HG02571 (cell line): ENCODE data around the gene UNC13B.

ENCODE experiments used
- ATAC-seq: cut with Tn5 transposase; IDR thresholded peaks from one replicate; pipeline ENCODE4 v1.9.1; 2021; ENCODE audit warnings: mild to moderate bottlenecking, moderate library complexity; ENCODE audit not compliant: unreplicated experiment

Gene UNC13B

DNA sequence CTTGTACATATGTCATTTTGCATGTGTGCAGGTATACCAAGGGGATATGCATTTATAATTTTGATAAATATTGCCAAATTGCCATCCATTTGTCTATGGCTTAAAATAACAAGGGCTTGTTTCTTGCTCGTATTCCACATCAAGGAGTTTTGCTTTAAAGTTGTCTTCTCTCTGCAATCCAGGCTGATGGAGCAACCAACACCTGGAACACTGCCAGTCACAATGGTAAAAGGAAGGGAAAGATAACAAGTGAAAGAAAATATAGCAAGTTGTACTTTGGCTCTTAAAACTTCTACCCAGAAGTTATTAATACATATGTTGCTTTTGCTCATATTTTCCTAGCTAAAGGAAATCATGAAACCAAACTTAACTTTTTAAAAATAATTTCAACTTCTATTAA is 156.9 kb downstream of the UNC13B start:
- no peak for ATAC-seq

DNA sequence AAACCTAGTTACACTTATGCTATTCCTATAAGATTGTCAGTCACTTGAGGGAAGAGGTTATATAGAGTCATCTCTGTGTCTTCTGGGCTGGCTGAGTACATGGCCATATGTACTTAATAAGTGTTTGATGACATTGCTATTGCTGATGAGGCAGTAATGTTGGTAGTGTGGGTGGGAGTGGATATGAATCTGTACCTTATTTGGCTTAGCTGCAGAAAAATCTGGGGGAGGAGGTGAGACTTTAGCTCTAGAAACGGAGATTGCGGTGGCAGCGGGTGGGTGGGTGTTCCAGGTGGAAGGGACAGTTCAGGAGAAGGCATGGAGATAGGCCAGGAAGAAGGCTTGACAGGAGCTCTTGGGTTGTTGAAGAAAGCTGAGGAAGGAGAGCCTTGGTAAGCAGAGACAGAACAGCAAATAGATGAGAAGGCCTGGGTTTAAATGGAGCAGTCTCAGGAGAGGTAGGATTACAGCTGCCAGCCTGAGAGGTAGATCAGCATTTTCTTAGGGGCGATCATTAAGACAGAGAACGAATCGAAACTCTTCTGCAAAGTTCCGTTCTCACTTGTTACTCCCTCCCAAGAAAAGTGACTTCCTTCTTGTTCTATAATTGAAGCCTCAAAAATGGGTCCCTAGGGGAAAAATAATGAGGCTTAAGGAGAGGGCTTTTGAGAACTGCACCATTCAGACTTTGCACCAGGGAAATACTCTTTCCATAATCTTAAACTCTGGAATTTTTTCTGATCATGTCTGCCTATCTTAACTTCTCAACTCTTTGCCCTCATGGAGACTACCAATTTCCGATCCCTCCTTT is 160.5 kb downstream of the UNC13B start:
- no peak for ATAC-seq

DNA sequence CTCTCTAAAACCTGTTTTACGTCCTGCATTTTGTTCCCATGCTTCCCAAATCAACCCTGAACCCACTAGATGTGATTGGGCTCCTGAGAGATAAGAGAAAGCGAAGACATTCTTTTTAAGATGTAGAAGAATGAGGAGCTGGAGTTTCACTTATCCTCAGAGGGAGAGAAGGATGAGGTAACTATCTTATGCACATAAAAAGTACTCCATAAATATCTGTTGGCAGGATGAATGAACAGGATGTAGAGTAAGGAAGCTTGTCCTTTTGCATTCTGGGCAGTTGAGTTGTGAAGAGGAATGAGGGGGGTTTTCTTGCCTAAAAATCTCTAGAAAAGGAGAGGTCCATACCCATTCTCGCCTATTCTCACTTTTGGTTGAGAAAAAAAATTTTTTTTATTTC is 163.2 kb downstream of the UNC13B start:
- no peak for ATAC-seq

DNA sequence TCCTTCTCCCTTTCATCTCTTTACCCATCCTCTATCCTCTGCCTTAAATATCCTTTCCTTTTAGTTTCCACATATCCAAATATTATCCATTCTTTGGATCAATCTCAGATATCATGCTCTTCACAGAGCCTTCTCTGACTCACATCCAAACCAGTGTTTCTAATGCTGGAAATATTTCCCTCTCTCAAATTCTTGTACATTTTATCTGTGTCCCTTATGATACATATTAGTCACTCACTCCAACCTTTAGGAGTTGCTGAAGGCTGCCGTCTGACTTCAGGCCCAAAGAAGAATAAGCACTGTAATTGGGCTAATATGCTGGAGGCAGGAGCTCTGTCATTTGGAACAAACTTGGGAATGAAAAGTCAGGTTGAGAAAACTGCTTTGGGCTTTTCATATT is 171.7 kb downstream of the UNC13B start:
- no peak for ATAC-seq

DNA sequence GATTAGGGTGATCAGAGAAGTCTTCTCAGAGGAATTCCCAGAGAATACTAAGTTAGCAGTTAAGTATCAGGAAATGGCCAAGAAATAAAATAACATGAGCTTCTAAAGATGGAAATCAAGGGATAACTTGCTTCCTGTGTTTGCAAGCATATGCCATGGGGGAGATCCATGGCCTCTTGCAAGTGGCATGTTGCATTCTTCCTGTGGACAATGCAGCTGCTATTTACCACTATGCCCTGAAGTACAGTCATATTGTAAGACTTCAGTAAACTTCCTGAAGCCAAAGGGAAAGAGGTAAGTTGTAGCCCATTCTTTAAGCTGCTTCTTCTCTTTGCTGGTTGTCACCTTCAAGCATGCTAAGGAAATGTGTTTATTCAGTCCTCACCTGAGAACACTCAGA is 173.4 kb downstream of the UNC13B start:
- ATAC-seq: no peak

DNA sequence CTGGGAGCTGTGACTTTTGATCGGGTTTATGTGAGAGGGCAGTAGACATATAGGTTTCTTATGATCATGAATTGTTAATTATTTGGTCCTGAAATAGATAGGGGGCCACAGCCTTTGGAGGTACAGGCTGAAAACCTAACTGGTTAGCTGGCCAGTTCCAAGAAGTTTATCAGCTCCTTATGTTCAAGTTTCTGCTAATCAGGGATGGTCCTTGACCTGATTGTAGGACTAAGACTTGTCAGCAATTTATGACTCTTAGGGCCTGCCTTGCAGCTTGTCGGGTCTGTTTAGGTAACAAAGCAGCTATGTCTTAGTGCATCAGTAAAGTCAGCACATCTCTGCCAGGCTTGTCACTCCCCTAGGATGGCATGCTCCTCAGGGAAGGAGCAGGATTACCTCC is 176.3 kb downstream of the UNC13B start:
- no peak for ATAC-seq

DNA sequence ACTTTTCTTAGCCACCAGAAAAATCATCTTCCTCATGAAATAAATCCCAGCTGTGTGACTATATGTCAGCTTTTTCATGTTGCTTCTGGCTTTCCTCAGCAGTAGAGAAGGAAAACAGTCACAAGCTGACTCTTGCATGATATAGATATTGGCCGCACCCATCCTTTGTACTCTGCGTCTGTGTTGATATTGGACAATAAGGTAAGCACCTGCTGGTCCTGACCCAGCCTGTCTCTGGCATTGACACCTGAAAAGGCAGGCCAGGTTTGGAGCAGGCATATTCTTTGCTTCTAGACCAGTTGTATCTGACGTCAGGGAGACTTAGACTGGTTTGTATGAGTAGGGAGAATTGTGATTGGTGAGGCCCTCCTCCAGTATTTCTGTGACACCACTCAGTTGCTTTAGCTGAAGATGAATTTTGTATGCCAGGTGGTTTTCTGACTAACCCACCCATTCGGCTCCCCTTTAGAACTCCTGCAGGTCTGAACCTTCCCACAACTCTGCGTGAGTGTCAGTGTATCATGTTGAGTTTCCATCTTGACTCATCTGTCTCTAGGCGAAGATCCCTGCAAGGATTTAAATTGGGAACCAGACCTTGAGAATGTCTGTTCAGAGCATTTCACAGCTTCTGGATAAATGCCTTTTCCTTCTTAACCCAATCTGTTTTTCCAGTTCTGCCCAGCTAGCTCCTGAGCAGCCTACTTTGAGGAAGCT is 176.9 kb downstream of the UNC13B start:
- ATAC-seq: no peak

DNA sequence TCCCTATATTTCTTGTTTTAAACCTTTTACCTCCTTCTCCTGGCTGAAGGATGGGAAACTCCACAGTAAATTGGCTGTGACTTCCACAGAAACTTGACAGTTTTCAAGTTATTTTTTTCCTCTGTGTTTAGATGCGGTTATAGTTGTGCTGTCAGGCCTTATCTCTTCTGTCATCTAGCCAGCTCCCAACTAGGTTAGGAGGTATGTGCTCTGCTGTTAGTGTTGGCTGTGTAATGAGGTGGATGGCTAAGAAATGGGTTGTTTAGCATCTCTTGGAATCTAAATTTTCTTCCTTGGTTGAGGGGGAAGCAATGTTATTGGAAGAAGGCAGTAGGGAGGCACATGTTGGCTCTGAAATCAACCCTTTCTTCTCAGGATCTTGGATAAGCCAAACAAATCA is 178.2 kb downstream of the UNC13B start:
- ATAC-seq: no peak

DNA sequence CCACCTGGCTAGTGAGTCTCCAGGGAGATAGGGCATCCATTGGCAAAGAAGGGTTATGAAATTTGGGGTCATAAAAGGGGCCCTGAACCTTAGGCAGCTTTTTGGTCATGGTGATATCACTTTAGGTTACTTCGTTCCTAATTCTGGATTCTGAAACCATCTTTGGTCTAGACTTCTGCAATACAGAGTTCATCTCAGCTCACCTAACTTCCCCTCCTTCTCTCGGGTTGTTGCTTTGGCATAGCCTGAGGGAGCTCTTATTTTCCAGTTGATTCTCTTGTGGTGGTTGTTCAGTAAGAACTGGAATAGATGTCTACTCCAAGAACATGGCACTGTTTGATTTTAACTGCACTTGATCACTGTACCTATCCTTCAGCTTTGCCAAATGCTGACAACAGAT is 179.2 kb downstream of the UNC13B start:
- no peak for ATAC-seq

DNA sequence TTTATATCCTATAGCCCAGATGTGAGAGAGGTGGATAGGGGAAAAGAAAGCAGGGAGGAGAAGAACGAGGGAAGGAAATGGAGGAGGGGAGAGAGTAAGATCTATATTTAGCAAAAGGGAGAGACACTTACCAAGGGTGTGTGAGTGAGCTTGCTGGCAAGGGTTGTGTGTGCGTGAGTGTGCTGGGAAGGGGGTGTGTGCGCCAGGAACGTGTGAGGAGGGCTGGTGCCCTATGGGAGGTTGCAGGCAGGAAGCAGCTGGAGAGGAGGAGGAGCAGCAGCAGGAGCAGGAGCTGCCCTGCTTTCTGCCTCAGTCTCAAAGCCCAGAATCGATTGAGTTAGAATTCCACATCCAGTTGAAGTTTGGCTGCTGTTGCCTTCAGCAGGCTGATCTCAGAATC is 179.8 kb downstream of the UNC13B start:
- no peak for ATAC-seq

DNA sequence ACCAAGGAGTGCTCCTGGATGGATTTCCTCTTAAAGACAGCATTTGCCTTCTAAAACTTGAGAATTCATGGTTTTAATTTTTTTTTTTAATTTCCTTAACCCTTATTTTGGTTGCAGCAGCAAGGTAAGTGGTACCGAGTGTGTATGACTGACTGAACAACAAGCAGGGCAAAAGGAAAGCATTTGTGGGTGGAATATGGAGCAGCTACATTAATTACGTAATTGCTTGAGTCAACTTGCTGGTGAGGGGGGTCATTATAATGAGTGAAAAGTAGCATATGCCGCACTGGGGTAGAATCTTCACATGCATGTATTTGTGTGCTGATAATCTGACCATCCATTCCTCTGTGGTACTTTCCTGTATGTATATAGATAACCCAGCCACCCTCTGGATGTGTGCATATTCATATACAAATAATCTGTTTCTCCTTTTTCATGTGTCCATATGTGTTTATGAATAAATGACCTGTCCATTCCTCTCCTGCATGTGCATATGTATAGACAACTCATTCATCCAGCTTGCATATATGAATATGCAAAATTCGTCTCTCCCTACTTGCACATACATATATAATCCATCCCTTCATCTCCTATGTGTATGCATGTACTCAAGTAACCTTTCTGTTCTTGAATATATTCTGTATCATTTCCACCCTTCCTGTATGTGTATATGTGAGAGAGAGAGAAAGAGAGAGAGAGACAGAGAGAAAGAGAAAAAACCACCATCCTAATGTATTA is 180.6 kb downstream of the UNC13B start:
- ATAC-seq: no peak

DNA sequence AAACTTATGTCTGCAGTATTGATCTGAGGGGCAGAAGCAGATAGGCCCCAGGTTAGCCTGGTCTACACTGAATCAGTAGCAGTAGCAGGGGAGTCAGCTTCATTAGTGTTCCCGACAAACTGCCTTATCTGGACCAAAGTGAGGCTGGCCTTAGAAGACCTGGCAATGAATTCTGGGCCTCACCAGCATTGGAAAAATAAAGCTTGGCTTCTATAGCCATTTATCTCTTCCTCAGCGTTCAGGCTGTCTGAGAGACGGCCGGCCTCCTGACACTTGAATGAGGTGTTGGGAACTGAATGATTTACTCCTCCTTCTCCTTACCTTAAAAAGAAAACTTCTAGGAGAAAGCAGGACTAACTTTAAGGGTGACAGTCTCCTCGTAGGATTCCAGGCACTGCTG is 186.3 kb downstream of the UNC13B start:
- ATAC-seq: no peak

DNA sequence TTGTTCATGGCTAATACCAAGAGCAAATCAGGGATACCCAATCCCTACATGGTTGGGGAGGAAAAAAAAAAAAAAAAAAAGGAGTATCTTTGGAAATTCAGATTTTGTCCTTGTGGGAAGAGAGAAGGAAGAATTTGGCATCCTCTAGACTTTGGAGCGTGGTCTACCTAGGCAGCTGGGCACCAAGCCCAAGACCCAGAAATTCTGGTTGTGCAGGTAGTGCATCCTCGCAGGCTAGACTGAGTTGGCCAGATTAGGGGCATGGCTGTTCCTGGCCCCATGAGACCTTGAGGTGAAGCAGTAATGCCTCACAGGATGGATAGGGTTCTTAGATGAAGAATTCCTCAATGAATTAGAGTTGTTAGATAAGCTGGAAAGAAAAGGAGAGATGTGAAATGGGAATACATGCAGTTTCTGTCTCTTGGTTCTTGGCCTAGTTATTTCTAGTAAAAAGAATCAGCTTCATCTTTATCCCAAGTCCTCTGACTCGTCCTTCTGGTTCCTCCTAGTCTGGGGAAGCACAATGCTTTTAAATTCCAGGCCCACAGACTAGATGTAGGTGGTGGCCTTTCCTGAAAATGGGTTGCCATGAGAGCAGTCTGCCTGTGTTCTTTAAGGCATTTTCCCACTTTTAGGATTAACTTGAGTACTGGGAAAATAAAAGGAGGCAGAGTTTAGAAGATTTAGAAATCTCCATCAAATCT is 187.6 kb downstream of the UNC13B start:
- no peak for ATAC-seq

DNA sequence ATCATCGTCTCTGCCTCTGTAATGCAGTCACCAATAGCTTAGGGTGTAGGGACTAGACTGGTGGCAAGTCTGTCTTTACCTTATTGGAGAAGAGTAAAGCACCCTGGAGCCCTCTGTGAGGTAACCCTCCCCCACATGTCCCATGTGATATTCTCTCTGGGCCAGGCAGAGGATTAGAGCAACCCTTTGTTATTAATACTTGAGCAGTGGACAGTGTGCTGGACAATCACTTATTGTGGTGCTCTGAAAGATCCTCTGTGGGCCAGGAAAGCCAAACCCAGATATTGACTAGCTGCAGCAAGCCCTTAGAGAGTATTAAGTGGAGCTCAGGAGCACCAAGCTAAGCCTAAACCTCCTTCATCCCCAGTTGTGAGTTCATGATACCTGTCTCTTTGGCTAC is 188.4 kb downstream of the UNC13B start:
- no peak for ATAC-seq

DNA sequence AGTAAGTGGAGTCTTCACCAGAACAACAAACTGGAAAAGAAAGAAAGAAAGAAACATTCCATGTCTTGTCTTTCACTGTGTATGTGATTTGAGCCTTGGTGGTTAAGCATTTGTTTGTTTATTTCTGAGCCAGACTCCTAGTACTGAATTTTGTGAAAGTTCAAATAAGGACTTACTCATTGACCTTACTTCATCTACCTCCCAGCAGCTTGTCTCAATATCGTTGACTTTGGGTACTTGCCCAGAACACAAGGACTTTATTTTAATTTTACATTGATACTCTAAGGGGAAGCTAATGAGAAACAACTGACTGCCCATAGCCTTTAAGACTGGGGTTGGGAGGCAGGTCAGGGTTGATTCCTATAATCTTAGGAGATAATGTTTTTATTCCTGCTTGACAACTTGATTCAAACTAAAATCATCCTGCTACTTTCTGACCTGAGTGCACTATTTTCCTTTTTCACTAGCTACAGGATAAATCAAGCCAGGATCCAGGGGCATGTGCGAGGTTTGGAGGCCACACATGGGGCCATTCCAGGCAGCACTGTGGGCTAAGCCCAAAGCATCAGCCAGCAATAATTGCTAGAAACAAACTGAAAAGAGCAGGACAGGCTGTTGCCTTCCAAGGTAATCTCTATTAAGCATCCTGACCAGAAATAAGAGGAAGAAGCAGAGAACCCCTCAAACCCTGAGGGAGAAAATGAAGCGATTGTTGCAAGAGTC is 189.2 kb downstream of the UNC13B start:
- no peak for ATAC-seq

DNA sequence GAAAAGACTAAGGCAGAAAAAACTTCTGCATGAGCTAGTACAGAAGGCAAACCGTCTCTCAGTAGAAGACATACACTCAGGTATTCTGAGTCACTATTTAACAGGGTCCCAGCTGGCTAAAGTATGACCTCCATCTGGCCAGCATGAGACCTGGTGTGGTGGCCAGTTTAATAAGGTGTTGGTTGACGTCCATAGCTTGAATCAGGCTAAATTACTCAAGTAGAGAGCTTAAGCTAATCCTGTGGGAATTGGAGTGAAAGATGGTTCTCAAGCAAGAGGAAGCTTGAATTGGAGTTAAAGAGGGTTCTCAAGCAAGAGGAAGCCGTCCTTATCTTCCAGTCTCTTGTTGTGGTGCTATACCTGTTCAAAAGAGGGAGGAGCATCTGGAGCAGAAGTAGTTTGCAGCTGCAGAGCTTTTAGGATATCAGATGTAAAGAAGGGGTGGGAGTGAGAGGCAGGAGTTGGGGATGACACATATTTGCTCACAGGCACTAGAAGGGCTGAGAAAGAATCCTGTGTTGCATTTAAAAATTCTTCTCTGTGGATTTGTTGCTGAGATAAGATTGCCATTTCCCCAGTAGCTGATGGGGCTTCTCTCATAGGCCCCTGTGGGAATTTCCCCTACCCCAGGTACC is 192.0 kb downstream of the UNC13B start:
- ATAC-seq: no peak

DNA sequence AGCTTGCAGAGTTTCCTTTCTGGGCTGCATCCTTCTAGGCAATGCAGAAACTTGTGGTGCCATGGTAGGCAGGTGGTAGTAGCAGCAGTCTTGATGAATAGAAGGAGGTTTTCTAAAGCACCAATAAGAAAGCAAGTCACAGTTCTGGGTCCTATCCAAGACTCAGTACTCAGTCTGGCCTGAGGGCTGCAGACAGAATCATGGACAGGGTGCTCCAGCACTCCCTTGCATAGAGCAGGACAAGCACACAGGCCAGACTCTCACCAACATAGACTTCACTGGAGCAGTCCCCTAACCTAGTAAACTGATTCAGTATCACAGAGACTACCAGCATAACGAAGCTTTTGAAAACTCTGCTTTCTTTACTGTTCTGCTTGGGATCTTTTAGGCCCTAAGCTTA is 194.1 kb downstream of the UNC13B start:
- no peak for ATAC-seq

DNA sequence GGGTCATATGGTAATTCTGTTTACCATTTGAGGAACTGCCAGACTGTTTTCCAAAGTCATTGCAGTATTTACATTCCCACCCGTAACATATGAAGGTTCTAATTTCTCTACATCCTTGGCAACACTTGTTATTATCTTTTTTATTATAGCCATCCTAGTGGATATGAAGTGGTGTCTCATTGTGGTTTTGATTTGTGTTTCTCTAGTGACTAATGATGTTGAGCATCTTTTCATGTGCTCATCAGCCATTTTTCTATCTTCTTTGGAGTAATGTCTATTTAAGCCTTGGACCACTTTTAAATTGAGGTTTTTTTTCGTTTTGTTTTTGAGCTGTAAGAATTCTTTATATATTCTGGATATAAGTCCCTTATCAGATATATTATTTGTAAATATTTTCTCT is 195.3 kb downstream of the UNC13B start:
- ATAC-seq: no peak

DNA sequence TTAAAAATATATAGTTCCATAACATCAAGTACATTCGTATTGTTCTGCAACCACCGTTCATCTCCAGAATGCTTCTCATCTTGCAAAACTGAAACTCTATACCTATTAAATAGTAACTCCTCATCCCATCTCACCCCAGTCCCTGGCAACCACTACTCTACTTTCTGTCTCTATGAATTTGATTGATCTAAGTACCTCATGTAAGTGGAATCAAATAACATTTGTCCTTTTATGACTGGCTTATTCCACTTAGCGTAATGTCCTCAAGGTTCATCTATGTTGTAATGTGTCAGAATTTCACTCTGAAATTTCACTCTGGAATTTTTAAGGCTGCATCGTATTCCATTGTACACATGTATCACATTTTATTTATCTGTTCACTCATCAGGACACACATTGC is 196.0 kb downstream of the UNC13B start:
- no peak for ATAC-seq
